HEK293T (cell line): ENCODE measurements around the gene EFEMP1.

Experiments
- ARNT ChIP-seq: fragments of 450-650 bp; IDR thresholded peaks from 2 replicates; pipeline ENCODE4 v1.6.1; 2017; ENCODE audit warnings: mild to moderate bottlenecking
- BHLHE40 ChIP-seq: fragments of 450-650 bp; IDR thresholded peaks from 2 replicates; pipeline ENCODE4 v1.6.1; 2016; ENCODE audit warnings: mild to moderate bottlenecking, moderate library complexity, borderline replicate concordance
- ELF4 ChIP-seq: fragments of 450-650 bp; IDR thresholded peaks from 2 replicates; pipeline ENCODE4 v1.6.1; 2017; ENCODE audit warnings: antibody characterized with exemption
- FOXA1 ChIP-seq: fragments of 450-650 bp; IDR thresholded peaks from 2 replicates; pipeline ENCODE4 v1.6.1; 2016; ENCODE audit warnings: mild to moderate bottlenecking
- FOXK2 ChIP-seq: fragments of 450-650 bp; IDR thresholded peaks from 2 replicates; pipeline ENCODE4 v1.6.1; 2016; ENCODE audit warnings: mild to moderate bottlenecking
- FOXM1 ChIP-seq: fragments of 450-650 bp; IDR thresholded peaks from 2 replicates; pipeline ENCODE4 v1.6.1; 2017; ENCODE audit warnings: mild to moderate bottlenecking, borderline replicate concordance
- HDGF ChIP-seq: fragments of 450-650 bp; IDR thresholded peaks from 2 replicates; pipeline ENCODE4 v1.6.1; 2017; ENCODE audit warnings: antibody characterized with exemption, borderline replicate concordance
- L3MBTL2 ChIP-seq: fragments of 450-650 bp; conservative IDR thresholded peaks from 2 replicates; pipeline ENCODE4 v1.6.1; 2016; ENCODE audit warnings: mild to moderate bottlenecking
- LEF1 ChIP-seq: fragments of 450-650 bp; IDR thresholded peaks from 2 replicates; pipeline ENCODE4 v1.6.1; 2017; ENCODE audit warnings: mild to moderate bottlenecking, borderline replicate concordance
- NFRKB ChIP-seq: fragments of 450-650 bp; IDR thresholded peaks from 2 replicates; pipeline ENCODE4 v1.6.1; 2016; ENCODE audit warnings: mild to moderate bottlenecking, moderate library complexity
- SP1 ChIP-seq: fragments of 450-650 bp; IDR thresholded peaks from 2 replicates; pipeline ENCODE4 v1.6.1; 2017
- SUZ12 ChIP-seq: fragments of 450-650 bp; IDR thresholded peaks from 2 replicates; pipeline ENCODE4 v1.6.1; 2016; ENCODE audit warnings: mild to moderate bottlenecking

GRCh38 chr2:55874338-55874737, 49.2 kb downstream of the EFEMP1 start:
- no peak for TF ChIP-seq BHLHE40
- no peak for TF ChIP-seq FOXM1
- TF ChIP-seq L3MBTL2 = no peak
- TF ChIP-seq ELF4 = no peak
- no peak for TF ChIP-seq FOXA1
- TF ChIP-seq ARNT = no peak
- TF ChIP-seq HDGF = no peak
- TF ChIP-seq SUZ12 = no peak
- no peak for TF ChIP-seq FOXK2
- TF ChIP-seq LEF1 = no peak
- TF ChIP-seq SP1 = no peak
- TF ChIP-seq NFRKB = no peak
